DMS53 (cell line): Measurements from ENCODE around the gene RGS12.

ENCODE experiments used
- DNase-seq: peaks from one replicate; lab custom pipeline; 2025; lab: John Stamatoyannopoulos, UW

The RGS12 gene

DNA sequence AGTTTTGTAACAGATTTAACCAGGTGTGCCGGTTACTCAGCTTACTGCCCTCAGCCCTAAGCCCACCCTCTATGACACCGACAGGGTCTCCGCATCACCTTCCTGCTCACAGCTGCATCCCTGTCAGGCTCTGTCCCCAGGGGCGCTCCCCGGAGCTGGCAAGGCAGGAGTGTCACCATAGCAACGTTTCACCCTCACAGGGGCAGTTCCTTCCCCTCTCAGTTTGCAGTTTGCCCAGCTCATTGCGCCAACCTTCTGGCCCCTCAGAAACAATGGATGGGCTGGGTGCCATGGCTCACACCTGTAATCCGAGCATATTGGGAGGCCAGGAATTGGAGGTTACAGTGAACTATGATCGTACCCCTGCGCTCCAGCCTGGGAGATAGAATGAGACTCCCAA is 42.6 kb downstream of the RGS12 start:
- DNase-seq, result no peak

DNA sequence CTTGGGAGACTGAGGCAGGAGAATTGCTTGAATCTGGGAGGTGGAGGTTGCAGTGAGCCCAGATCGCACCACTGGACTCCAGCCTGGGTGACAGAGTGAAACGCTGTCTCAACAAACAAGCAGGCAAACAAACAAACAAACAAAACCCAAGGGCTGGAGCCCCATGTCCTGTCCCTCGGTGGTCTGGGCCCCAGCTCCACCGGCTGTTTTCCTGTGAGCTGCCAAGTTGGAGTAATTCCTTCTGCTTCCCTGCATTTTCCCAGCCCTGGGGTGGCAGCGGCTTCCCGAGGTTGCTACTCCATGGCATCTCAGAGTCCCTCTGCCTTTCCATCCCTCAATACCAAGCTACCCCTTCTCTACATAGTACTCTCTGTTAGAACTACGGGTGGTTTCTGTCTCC is 43.2 kb downstream of the RGS12 start:
- no peak for DNase-seq

DNA sequence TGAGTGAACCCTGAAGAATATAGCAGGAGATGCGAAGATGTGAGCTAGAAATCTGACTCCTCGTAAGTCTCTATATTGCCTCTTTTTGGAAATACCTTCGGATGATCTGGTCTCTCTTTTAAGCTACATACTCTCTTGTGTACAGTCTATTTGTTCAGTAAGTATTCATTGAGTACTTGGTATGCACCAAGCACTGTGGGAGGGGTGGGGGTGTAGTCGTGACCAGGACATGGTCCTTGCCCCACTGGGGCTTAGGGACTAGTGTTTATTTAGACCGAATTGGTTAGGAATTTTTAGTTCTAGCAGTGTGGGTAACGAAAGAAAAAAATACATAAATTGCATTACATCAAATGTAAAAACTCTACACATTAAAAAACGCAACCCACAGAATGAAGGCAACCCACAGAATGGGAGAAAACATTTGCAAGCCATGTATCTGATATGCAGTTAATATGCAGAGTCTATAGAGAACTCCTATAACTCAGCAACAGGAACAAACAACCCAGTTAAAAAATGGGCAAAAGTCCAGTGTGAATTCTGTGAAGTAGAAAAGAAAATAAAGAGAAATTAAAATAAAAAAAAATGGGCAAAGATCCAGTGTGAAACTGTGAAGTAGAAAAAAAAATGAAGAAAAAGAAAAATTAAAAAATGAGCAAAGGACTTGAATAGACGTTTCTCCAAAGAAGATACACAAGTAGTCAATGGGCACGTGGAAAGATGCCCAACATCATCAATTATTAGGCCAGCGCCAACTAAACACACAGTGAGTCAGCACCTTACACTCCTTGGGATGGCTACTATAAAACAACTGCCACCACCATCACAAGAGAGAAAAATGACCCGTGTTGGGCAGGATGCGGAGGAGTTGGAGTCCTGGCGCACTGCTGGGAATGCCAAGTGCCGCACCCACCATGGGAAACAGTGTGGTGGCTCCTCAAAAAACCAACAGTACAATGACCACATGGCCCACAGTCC is 43.8 kb downstream of the RGS12 start:
- no peak for DNase-seq

DNA sequence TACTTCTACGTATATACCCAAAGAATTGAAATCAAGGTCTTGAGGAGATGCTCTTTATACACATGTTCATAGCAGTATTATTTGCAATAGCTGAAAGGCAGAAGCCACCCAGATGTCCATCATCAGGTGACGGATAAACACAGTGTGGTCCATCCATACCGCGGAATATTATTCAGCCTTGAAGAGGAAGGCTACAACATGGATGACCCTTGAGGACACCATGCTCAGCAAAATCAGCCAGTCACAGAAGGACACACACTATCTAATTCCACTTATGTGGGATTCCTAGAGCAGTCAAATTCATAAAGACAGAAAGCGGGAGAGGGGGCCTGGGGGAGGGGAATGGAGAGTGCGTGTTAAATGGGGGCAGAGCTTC is 44.5 kb downstream of the RGS12 start:
- no peak for DNase-seq

DNA sequence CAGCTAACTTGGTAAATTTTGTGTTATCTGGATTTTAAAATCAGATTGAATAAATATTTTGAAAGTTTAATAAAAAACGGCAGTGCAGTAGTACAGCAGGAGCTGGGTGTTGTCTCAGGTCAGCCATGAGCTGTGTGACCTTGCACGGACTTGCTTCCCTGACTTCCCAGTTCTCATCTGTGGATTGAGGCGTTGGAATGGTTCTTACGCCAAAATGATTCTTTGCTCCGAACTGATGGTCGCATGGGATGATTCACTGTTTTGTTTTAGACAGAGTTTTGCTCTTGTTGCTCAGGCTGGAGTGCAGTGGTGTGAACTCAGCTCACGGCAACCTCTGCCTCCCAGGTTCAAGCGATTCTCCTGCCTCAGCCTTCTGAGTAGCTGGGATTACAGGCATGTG is 45.0 kb downstream of the RGS12 start:
- no peak for DNase-seq

DNA sequence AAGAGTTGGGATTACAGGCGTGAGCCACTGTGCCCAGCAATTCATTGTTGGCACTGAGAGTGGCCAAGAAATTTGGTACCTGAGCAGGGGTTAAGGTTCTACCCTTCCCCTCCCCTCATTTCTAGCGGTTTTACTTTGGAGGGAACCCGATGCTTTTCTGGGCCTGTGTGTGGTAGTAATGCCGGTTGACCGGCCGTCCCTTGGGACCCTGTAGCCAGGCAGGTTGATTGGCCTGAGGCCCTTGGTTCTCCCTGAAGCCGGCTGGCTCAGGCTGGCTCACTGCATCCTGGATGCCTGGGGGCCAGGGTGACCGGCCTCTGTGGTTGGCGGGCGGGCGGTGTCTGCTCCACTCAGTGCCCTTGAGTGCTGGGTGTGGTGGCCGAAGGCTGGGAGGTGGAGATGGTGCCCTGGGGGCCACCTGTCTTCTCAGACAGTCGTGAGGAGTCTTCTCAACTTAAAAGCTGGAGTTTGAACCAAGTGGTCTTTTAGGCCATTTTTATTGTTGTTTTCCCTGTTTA is 45.6 kb downstream of the RGS12 start:
- DNase-seq, result no peak

DNA sequence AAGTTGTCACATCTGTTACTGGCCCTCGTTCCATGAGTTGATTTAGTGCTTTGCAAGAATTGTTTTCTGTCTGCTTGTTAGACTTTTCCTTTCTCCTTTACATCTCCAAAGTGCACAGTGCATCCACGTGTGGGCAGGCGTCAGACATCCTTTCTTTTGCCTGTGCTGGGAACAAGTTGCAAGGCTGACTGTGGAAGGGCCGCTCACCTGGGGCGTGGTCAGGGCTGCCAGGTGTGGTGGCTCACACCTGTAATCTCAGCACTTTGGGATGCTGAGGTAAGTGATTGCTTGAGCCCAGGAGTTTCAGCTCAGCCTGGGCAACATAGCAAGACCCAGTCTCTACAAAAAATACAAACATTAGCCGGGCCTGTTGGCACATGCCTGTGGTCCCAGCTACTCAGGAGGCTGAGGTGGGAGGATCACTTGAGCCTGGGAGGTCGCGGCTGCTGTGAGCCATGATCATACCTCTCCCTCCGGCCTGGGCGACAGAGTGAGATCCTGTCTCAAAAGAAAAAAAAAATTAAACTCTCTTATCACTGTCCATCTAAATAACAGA is 46.2 kb downstream of the RGS12 start:
- no peak for DNase-seq

DNA sequence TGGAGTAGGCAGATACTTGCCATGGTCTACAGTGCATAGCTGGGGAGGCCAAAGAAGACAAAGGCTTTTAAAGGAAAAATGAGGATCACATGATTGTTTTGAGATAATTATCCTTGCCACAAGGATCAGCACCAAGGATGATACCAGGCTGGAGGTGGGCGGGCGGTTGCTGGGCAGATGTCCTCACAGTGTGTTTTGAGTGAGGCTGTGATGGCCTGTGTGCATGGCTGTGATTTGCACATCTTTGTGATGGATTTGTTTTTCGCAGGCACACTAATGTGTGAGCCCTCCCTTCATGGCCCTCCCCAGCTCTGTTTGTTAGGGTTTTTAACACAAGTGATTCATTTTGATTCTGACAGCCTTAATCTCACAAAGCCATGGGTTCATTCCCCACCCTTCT is 46.8 kb downstream of the RGS12 start:
- no peak for DNase-seq

DNA sequence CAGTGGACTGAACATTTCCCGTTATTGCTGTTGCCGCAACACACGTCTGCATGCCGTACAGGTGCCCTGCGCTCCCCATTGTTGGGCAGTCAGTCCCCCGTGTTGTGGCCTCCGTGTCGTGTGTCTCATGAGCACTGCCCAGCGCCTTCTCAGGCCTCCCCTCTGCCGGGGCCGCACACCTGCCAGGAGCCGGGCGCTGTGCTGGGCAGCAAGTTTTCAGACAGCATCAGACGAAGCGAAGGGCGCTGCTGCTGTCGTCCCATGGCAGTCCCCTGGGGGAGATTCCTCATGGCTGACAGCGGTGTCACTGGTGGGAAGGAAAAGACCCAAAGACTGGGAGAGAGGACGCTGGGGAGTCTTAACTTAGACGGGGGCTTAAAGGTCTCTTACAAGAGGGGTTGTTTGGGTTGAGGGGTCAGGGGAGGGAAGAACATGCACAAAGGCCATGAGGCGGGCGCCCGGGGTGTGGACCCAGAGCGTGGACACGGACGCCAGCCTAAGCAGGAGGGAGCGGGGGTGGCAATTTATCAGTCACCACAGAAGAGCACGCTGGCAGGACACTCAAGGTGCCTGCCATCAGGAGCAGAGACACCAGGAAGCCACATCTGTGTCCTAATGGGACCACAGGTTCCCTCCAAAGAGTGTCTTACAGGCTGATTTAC is 47.3 kb downstream of the RGS12 start:
- DNase-seq, result no peak

DNA sequence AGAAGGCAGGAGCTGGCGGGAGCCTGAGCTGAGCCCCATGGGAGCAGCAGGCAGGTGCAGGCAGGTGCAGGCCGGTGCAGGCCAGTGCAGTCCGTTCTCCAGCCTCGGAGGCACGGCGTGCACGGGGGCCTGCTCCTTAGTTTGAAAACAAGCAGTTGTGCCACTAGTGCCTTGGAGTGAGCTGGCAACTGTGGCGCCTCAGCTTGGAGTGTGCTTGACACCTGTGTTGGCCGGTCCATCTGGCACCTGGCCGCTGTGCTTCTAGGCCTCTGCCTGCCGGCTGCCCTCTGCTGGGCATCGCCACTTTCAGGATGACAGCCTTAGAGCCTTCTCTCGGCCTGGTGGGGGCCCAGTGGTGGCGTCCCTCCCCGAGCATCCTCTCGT is 47.9 kb downstream of the RGS12 start:
- DNase-seq, result peak; percentile 95

DNA sequence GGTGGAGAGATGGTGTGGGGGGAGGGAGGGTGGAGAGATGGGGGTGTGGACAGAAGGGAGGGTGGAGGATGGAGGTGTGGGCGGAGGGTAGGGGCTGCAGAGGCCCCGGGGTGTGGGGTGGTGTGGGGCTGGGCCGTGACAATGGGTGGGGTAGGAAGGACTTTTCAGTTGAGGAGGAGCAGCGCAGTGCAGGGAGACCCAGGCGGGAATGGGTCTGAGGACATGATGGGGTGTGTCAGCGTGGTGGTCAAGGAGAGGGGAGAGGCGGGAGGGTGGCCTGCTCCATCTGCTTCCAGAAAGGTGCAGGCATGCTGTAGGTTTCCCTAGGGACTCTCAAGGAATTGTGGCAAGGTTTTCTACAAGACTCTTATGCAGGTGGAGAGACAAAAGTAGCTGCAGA is 48.9 kb downstream of the RGS12 start:
- DNase-seq, result peak; percentile 78

DNA sequence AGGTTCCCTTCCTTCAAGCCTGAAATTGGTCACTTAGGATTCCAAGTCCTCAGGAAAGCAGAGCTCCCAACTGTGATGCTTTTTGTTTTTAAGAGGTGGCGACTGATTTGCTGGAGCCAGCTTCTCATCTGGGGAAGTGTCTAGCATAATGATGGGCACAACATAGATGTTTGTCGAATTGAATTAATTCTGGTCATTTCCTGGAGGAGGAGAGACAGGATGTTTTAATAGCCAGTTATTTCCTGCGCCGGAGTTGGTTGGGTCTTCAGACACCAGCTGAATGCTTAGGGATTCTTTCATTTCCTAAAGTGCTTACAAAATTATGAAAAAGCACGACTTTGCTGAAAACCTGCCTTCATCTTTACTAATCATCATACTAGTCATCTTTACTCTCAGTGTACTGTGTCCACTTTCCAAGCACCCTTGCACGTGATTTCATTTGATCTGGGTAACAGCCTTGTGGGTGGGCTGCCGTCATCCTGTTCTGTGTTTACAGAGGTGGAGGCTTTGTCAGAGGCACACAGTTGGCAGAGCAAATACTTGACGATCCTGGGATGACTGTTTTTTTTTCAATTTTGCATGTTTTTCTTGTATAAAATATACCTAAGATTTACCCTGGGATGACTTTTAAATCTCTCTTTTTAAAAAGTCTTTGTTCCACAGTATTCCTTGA is 49.5 kb downstream of the RGS12 start:
- peak; percentile 96 for DNase-seq
